Measurements from ENCODE around the gene KCNMB1. TPM values are rescaled to one million over a fixed set of nuclear protein-coding genes. Genes with fewer than 3 reads are reported as not detected.

KCNMB1 gene
- total and polyA plus RNA-seq, 2 donors (not counting 3 experiments of a cell fraction or from before 2014, with no cell fraction given), result 0.15 to 0.29 TPM

DNA sequence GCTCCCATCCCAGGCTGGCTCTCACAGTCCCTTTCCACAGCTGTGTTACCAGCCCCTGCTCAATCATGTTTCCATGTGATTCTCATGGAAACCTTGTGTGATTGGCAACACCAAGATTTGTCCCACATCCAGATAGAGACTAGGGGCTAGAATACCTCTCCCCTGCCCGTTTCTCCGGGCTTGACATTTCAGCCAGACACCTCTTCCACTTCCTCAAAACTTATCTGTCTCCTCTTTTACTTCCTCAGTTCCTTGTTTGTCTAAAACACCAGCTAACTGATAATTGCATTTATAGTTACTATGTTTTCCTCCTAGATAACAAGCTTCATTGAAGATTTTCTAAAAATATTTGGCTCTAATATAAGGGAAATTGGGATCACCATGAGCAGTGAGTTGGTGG is 16.6 kb upstream of the KCNMB1 start:
- H3K9ac ChIP-seq (replicated peaks; ENCODE audit: extremely low read depth, insufficient read depth, low read length), result no peak overlapping the region
- no peaks in the 10 kb centered on the region for H3K79me2 ChIP-seq (ENCODE audit: control insufficient read depth, insufficient read depth, low read length)
- H3K4me2 ChIP-seq (ENCODE audit: insufficient read depth, low read length), result no peak overlapping the region
- BruUV-seq (replicated peaks), result no TSS peak
- H3K4me1 ChIP-seq (ENCODE audit: control insufficient read depth, extremely low read depth, insufficient read depth, low read length), result no peaks in the 10 kb centered on the region
- no peak overlapping the region for H2AFZ ChIP-seq (ENCODE audit: low read depth, low read length)
- DNase-seq (ENCODE audit: low read depth, low spot score), result no peak
- H3K27ac ChIP-seq (ENCODE audit: insufficient read depth, low read depth, low read length), result no peak overlapping the region
- POLR2A ChIA-PET, result no interaction called here
- no peak overlapping the region for H3K4me3 ChIP-seq (replicated peaks in 1 of 3; ENCODE audit: insufficient read depth in 1 of 3, low read depth in 1 of 3, low read length in 3 of 3)
- intact Hi-C loops (cut with micrococcal nuclease) (no loop called here), dilution Hi-C loops (cut with MboI; ENCODE audit: extremely low pct_ligation_motif_present, low sequenced_read_pairs) (no loop called here)
- CTCF ChIA-PET, result interaction anchor here (1.4 to 1.6 kb wide), 2 partner anchors 140 to 204 kb away, joined by 3 to 5 read pairs; no protein-coding TSS in a partner anchor
- peaks cover 0 to 2% of the 10 kb centered on the region in 2 experiments for H3K27me3 ChIP-seq (ENCODE audit: control insufficient read depth in 2 of 2, insufficient read depth in 2 of 2, low read length in 2 of 2)
- no peaks in the 10 kb centered on the region for H3K36me3 ChIP-seq (ENCODE audit: control insufficient read depth in 2 of 2, extremely low read depth in 1 of 2, insufficient read depth in 2 of 2, low read length in 2 of 2)
- H3K9me1 ChIP-seq (replicated peaks; ENCODE audit: control insufficient read depth, extremely low read depth, insufficient read depth, low read length), result no peaks in the 10 kb centered on the region
- no peak for FAIRE-seq
- no peaks in the 10 kb centered on the region for H3K9me3 ChIP-seq (replicated peaks; ENCODE audit: control insufficient read depth, insufficient read depth, low read length)
- TF ChIP-seq JUN (IDR thresholded peaks at IDR 0.05; ENCODE audit: borderline replicate concordance, insufficient read depth, insufficient read length, low read depth) (no peak), GATA2 (IDR thresholded peaks at IDR 0.05; ENCODE audit: insufficient read depth, insufficient read length, low read depth, low read length) (no peak), CTCF (IDR thresholded peaks at IDR 0.05; ENCODE audit: extremely low read depth in 1 of 2, insufficient read depth in 1 of 2, low read depth in 1 of 2, low read length in 2 of 2) (no peak), FOS (IDR thresholded peaks at IDR 0.05; ENCODE audit: borderline replicate concordance, insufficient read depth, low read length) (no peak), MYC (IDR thresholded peaks at IDR 0.05; ENCODE audit: low read depth, low read length) (no peak), POLR2AphosphoS5 (IDR thresholded peaks at IDR 0.05; ENCODE audit: insufficient read depth, low read depth, low read length) (no peak), EZH2 (IDR thresholded peaks at IDR 0.05; ENCODE audit: borderline replicate concordance, low read depth, low read length, severe bottlenecking) (no peak), POLR2A (IDR thresholded peaks at IDR 0.05; ENCODE audit: low read depth, low read length) (no peak), MAX (IDR thresholded peaks at IDR 0.05; ENCODE audit: insufficient read depth, insufficient read length) (no peak)
- H4K20me1 ChIP-seq (replicated peaks; ENCODE audit: control insufficient read depth, extremely low read depth, insufficient read depth, low read length), result no peaks in the 10 kb centered on the region

Measured in endothelial cell of umbilical vein (primary cell).